Measurements from ENCODE around the gene PON2. TPM values are rescaled to one million over a fixed set of nuclear protein-coding genes. Genes with fewer than 3 reads are reported as not detected.

PON2 gene
- total RNA-seq, 1 donor from 2014 or later, result 111 TPM

- intact Hi-C loops (cut with DNase I), result no loop called here
- ATAC-seq, result no peak
- DNase-seq (ENCODE audit: low spot score), result no peak
Observed at GRCh38 chr7:95454438-95455045, 19.7 kb upstream of the PON2 start.

- DNase-seq (ENCODE audit: low spot score) (no peak), ATAC-seq (no peak)
- intact Hi-C loops (cut with DNase I), result no loop called here
Observed at GRCh38 chr7:95446618-95447017, 11.8 kb upstream of the PON2 start.

GRCh38 chr7:95444796-95445195 is 10.0 kb upstream of the PON2 start:
- DNase-seq (ENCODE audit: low spot score) (no peak), ATAC-seq (no peak)
- intact Hi-C loops (cut with DNase I), result no loop called here

GRCh38 chr7:95441042-95441823 is 6.4 kb upstream of the PON2 start:
- ATAC-seq (no peak), DNase-seq (ENCODE audit: low spot score) (no peak)
- intact Hi-C loops (cut with DNase I), result no loop called here

GRCh38 chr7:95440394-95441038 is 5.7 kb upstream of the PON2 start:
- ATAC-seq (no peak), DNase-seq (ENCODE audit: low spot score) (no peak)
- intact Hi-C loops (cut with DNase I), result no loop called here

- no peak for DNase-seq (ENCODE audit: low spot score)
- ATAC-seq, result no peak
- intact Hi-C loops (cut with DNase I), result no loop called here
Observed at GRCh38 chr7:95436407-95436806, 1.6 kb upstream of the PON2 start.

GRCh38 chr7:95435422-95435780 is 573 bp upstream of the PON2 start:
- ATAC-seq (peak; percentile 36), DNase-seq (ENCODE audit: low spot score) (no peak)
- intact Hi-C loops (cut with DNase I), result no loop called here

- intact Hi-C loops (cut with DNase I), result no loop called here
- ATAC-seq (peak; percentile 21), DNase-seq (ENCODE audit: low spot score) (no peak)
Observed at GRCh38 chr7:95433952-95434556, 774 bp downstream of the PON2 start.

GRCh38 chr7:95433129-95433528 is 1.7 kb downstream of the PON2 start:
- intact Hi-C loops (cut with DNase I), result no loop called here
- no peak for ATAC-seq
- DNase-seq (ENCODE audit: low spot score), result no peak

- ATAC-seq (no peak), DNase-seq (ENCODE audit: low spot score) (no peak)
- intact Hi-C loops (cut with DNase I), result no loop called here
Observed at GRCh38 chr7:95432606-95433005, 2.2 kb downstream of the PON2 start.

GRCh38 chr7:95430864-95431263 is 4.0 kb downstream of the PON2 start:
- intact Hi-C loops (cut with DNase I), result no loop called here
- ATAC-seq (no peak), DNase-seq (ENCODE audit: low spot score) (no peak)

GRCh38 chr7:95429241-95429990 is 5.4 kb downstream of the PON2 start:
- no peak for DNase-seq (ENCODE audit: low spot score)
- no peak for ATAC-seq
- intact Hi-C loops (cut with DNase I), result no loop called here

- intact Hi-C loops (cut with DNase I), result no loop called here
- no peak for DNase-seq (ENCODE audit: low spot score)
- ATAC-seq, result no peak
Observed at GRCh38 chr7:95427914-95428516, 6.8 kb downstream of the PON2 start.

GRCh38 chr7:95427166-95427565 is 7.7 kb downstream of the PON2 start:
- DNase-seq (ENCODE audit: low spot score) (no peak), ATAC-seq (no peak)
- intact Hi-C loops (cut with DNase I), result no loop called here

- intact Hi-C loops (cut with DNase I), result no loop called here
- no peak for ATAC-seq
- DNase-seq (ENCODE audit: low spot score), result no peak
Observed at GRCh38 chr7:95425694-95426093, 9.1 kb downstream of the PON2 start.

- intact Hi-C loops (cut with DNase I), result no loop called here
- ATAC-seq (no peak), DNase-seq (ENCODE audit: low spot score) (no peak)
Observed at GRCh38 chr7:95424716-95425115, 10.1 kb downstream of the PON2 start.

GRCh38 chr7:95421847-95422444 is 12.9 kb downstream of the PON2 start:
- no peak for ATAC-seq
- intact Hi-C loops (cut with DNase I), result no loop called here
- DNase-seq (ENCODE audit: low spot score), result no peak

- ATAC-seq (peak; percentile 28), DNase-seq (ENCODE audit: low spot score) (no peak)
- intact Hi-C loops (cut with DNase I), result no loop called here
Observed at GRCh38 chr7:95421000-95421846, 13.6 kb downstream of the PON2 start.
